Measurements from ENCODE around the gene ANGPTL8.

ANGPTL8 gene

DNA sequence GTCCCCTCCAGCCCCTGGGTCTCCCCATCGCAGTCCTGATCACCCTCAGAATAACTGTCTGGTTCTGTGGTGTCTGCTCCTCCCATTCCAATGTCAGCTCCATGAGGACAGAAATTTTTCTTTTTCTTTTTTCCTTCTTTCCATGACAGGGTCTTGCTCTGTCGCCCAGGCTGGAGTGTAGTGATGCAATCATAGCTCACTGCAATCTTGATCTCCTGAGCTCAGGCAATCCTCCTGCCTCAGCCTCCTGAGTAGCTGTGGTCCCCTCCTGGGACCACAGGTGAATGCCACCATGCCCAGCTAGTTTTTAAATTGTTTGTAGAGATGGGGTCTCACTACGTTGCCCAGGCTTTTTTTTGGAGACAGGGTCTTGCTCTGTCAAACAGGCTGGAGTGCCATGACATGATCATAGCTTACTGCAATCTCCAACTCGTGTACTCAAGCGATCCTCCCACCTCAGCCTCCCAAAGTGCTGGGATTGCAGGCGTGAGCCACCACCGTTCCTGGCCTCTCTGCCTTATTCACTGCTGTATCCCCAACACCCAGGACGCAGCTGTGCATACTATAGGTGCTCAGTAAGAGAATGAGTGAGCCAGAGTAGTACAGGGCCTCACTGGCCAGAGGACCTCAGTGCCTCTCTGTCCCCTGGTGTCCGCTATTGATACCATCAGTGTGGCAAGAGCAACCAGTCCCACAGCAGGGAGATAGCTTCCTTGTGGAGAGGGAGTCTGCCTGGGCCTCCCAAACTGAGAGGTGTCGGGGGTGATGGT, 28.1 kb downstream of the ANGPTL8 start:
- H3K27ac Mint-ChIP-seq: no peak overlapping the region
- no peaks in the 10 kb centered on the region for H3K9me3 Mint-ChIP-seq
- peaks cover 43 to 59% of the 10 kb centered on the region in 2 donors for H3K27me3 Mint-ChIP-seq
- H3K4me1 Mint-ChIP-seq: peaks cover 0 to 2% of the 10 kb centered on the region in 2 donors
- no peak overlapping the region for H3K4me3 Mint-ChIP-seq
- H3K36me3 Mint-ChIP-seq: no peaks in the 10 kb centered on the region
- ATAC-seq (replicated peaks) (no peak), DNase-seq (no peak)

DNA sequence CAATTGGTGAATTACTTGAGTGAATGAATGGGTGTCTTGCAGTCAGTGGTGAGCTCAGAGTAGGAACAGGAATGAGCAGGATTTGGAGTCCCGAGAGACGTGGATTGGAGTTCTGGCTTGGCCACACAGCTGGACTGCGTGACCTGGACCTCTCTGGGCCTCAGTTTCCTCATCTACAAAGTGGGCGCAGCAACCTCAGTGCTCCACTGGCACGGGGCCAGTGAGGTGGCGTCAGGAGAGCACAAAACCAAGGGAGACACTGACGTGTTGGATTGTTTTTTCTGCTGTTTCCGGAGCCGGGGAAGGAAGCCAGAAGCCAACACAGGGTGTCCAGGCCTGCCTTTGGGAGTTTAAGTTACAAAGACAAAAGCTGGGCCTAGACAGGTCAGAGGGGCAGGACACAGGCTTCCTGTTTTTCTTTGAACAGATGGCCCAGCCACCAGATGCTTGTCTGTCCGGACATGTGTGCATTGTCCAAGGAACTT, 29.4 kb downstream of the ANGPTL8 start:
- ATAC-seq (replicated peaks) (no peak), DNase-seq (no peak)
- Mint-ChIP-seq H3K27me3 (peaks cover 40 to 50% of the 10 kb centered on the region in 2 donors), H3K27ac (no peak overlapping the region), H3K4me1 (peaks cover 0 to 3% of the 10 kb centered on the region in 2 donors), H3K36me3 (no peaks in the 10 kb centered on the region), H3K4me3 (no peak overlapping the region), H3K9me3 (no peaks in the 10 kb centered on the region)

DNA sequence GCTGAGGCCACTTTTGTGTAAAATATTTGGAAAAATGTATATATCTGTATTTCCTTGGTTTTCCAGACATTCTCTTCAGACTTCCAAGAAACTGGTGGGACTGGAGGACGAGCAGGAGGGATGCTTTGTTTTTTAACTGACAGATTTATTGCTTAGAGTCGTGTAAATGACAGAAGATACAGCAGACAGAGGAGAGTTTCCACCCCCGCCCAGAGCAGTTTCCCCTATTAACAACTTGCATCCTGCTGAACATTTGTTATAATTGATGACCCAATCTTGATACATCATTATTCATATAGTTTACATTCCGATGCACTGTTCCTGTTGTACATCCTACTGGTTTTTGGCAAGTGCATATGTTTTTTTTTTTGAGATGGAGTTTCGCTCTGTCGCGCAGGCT, 30.0 kb downstream of the ANGPTL8 start:
- DNase-seq (no peak), ATAC-seq (replicated peaks) (no peak)
- Mint-ChIP-seq H3K27ac (no peak overlapping the region), H3K4me3 (no peak overlapping the region), H3K9me3 (no peaks in the 10 kb centered on the region), H3K36me3 (no peaks in the 10 kb centered on the region), H3K27me3 (peaks cover 37 to 45% of the 10 kb centered on the region in 2 donors), H3K4me1 (peaks cover 0 to 3% of the 10 kb centered on the region in 2 donors)

- H3K4me3 Mint-ChIP-seq: no peak overlapping the region
- ATAC-seq (replicated peaks) (no peak), DNase-seq (no peak)
- peaks cover 0 to 2% of the 10 kb centered on the region in 2 donors for H3K36me3 Mint-ChIP-seq
- H3K27ac Mint-ChIP-seq: no peak overlapping the region
- H3K27me3 Mint-ChIP-seq: peaks cover 35 to 36% of the 10 kb centered on the region in 2 donors
- H3K9me3 Mint-ChIP-seq: peaks cover 0 to 6% of the 10 kb centered on the region in 2 donors
- peaks cover 0 to 3% of the 10 kb centered on the region in 2 donors for H3K4me1 Mint-ChIP-seq
These were observed 33.9 kb downstream of the ANGPTL8 start for GRCh38 chr19:11273296-11273695.

GRCh38 chr19:11273989-11274388, 34.6 kb downstream of the ANGPTL8 start:
- Mint-ChIP-seq H3K4me1 (peaks cover 0 to 3% of the 10 kb centered on the region in 2 donors), H3K36me3 (peaks cover 0 to 2% of the 10 kb centered on the region in 2 donors), H3K4me3 (no peak overlapping the region), H3K9me3 (peaks cover 0 to 6% of the 10 kb centered on the region in 2 donors), H3K27me3 (peaks cover 30 to 32% of the 10 kb centered on the region in 2 donors), H3K27ac (no peak overlapping the region)
- ATAC-seq (replicated peaks): no peak
- no peak for DNase-seq

- H3K27me3 Mint-ChIP-seq: peaks cover 30 to 33% of the 10 kb centered on the region in 2 donors
- peaks cover 4 to 5% of the 10 kb centered on the region in 2 donors for H3K4me1 Mint-ChIP-seq
These were observed 35.2 kb downstream of the ANGPTL8 start for GRCh38 chr19:11274533-11275086.

GRCh38 chr19:11278670-11279069, 39.3 kb downstream of the ANGPTL8 start:
- Mint-ChIP-seq H3K4me1 (peaks cover 5 to 8% of the 10 kb centered on the region in 2 donors), H3K9me3 (peaks cover 0 to 8% of the 10 kb centered on the region in 2 donors), H3K27me3 (peaks cover 34 to 47% of the 10 kb centered on the region in 2 donors), H3K27ac (no peak overlapping the region), H3K4me3 (no peak overlapping the region), H3K36me3 (peaks cover 3 to 4% of the 10 kb centered on the region in 2 donors)
- ATAC-seq (replicated peaks) (no peak), DNase-seq (no peak)

More at GRCh38 chr19:11274533-11275086, 35.2 kb downstream of the ANGPTL8 start:
- no peak overlapping the region for H3K27ac Mint-ChIP-seq
- peaks cover 0 to 6% of the 10 kb centered on the region in 2 donors for H3K9me3 Mint-ChIP-seq
- ATAC-seq (replicated peaks) (no peak), DNase-seq (no peak)
- H3K4me3 Mint-ChIP-seq: no peak overlapping the region
- peaks cover under 1 to 3% of the 10 kb centered on the region in 2 donors for H3K36me3 Mint-ChIP-seq

DNA sequence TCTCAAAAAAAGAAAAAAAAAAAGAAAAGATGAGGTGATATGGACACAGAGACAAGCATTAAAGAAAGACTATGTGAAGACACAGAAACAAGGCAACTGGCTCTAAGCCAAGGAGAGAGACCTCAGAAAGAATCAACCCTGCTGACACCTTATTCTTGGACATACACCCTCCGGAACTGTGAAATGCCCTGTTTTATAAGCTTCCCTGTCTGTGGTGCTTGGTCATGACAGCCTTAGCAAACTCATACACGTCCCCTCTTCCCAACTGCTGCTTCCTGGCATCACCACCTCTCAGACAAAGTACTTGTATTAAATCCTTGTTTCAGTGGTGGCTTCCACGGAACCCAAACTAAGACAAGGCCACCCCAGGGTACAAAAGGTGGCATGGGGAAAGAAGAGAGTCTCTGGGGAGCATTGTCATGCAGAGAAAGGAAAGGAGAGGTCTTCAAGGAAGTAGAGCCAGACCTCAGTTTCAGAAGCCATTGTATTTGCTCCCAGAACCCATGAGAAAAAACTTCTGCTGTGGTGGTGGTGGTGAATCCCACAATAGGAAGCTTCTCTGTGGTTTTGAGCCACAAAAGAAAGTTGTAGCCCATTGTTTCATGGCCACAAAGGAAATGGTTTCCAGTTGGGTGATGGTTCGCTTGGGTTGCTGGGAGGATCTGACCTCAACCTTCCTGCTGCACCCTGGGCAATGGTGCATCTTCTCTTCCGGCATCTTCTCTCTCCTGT, 40.3 kb downstream of the ANGPTL8 start:
- Mint-ChIP-seq H3K27me3 (peaks cover 29 to 50% of the 10 kb centered on the region in 2 donors), H3K4me3 (peak overlapping the region; percentile 30 to 39), H3K4me1 (peaks cover 5 to 8% of the 10 kb centered on the region in 2 donors), H3K36me3 (peaks cover 3 to 4% of the 10 kb centered on the region in 2 donors), H3K27ac (no peak overlapping the region), H3K9me3 (peaks cover 0 to 8% of the 10 kb centered on the region in 2 donors)
- ATAC-seq (replicated peaks) (peak; percentile 58 to 76), DNase-seq (no peak)

GRCh38 chr19:11281356-11282049, 42.1 kb downstream of the ANGPTL8 start:
- H3K27ac Mint-ChIP-seq: no peak overlapping the region
- H3K4me3 Mint-ChIP-seq: no peak overlapping the region
- H3K9me3 Mint-ChIP-seq: peaks cover 0 to 8% of the 10 kb centered on the region in 2 donors
- peaks cover 24 to 49% of the 10 kb centered on the region in 2 donors for H3K27me3 Mint-ChIP-seq
- H3K4me1 Mint-ChIP-seq: peaks cover 5 to 8% of the 10 kb centered on the region in 2 donors
- ATAC-seq (replicated peaks) (no peak), DNase-seq (no peak)
- peaks cover 3 to 4% of the 10 kb centered on the region in 2 donors for H3K36me3 Mint-ChIP-seq

DNA sequence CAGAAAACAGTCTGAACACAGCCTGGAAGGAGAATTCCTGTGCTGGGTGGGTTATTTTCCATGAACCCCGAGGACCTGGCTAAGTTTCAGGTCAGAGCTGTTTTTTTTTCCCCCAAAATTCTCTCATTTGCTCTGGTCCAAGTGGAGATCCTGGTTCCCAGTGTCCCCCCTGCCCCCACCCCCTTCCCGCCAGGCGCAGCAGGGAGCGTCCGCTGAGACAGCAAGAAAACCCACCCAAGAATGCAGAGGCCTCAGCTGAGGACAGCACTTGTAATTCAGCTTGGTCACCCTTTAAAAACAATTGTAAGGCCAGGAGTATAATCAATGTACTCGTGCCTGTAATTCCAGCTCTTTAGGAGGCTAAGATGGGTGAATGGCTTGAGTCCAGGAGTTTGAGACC, 45.1 kb downstream of the ANGPTL8 start:
- peaks cover 0 to 2% of the 10 kb centered on the region in 2 donors for H3K9me3 Mint-ChIP-seq
- H3K36me3 Mint-ChIP-seq: peaks cover 2 to 3% of the 10 kb centered on the region in 2 donors
- no peak for DNase-seq
- H3K4me3 Mint-ChIP-seq: no peak overlapping the region
- no peak for ATAC-seq (replicated peaks)
- H3K27me3 Mint-ChIP-seq: peaks cover 21 to 46% of the 10 kb centered on the region in 2 donors
- H3K4me1 Mint-ChIP-seq: peaks cover 3 to 4% of the 10 kb centered on the region in 2 donors
- H3K27ac Mint-ChIP-seq: no peak overlapping the region

DNA sequence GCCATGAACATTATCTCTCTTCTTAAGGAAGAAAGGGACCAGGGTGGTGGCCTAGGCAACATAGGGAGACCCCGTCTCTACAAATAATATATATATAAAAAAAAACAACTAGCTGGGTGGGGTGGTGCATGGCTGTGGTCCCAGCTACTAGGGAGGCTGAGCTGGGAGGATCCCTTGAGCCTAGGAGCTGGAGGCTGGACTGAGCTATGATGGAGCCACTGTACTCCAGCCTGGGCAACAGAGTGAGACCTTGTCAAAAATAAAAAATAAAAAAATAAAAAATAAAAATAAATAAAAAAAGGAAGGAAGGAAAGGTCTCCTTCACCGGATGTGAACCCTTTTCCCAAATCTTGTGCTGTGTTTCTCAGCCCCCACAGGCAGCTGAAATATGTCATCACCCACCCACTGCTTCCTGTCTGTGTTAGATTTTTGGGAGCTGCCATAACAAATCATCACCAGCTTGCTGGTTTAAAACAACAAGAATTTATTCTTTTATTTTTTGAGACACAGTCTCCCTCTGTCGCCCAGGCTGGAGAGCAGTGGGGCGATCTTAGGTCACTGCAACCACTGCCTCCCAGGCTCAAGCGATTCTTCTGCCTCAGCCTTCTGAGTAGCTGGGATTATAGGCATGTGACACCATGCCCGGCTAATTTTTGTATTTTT, 47.0 kb downstream of the ANGPTL8 start:
- no peaks in the 10 kb centered on the region for H3K4me1 Mint-ChIP-seq
- H3K27ac Mint-ChIP-seq: no peak overlapping the region
- H3K27me3 Mint-ChIP-seq: peaks cover 17 to 40% of the 10 kb centered on the region in 2 donors
- no peak overlapping the region for H3K4me3 Mint-ChIP-seq
- ATAC-seq (replicated peaks) (no peak), DNase-seq (no peak)
- H3K36me3 Mint-ChIP-seq: no peaks in the 10 kb centered on the region
- H3K9me3 Mint-ChIP-seq: no peaks in the 10 kb centered on the region

DNA sequence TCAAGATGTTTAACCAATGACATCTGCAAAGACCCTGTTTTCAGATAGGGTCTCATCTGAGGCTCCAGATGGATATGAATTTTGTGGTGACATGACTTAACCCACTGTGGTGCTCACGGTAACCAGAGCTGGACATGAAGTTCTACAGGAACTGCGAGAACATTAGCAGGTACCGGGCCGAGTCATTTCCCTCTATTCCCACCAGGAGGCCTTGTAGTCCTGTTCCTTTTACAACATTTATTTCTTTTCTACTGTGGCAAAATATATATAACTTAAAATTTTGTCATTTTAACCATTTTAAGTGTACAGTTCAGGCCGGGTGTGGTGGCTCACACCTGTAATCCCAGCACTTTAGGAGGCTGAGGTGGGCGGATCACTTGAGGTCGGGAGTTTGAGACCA, 48.9 kb downstream of the ANGPTL8 start:
- no peak for DNase-seq
- Mint-ChIP-seq H3K27ac (no peak overlapping the region), H3K27me3 (peaks cover 13 to 39% of the 10 kb centered on the region in 2 donors), H3K4me3 (no peak overlapping the region), H3K4me1 (no peaks in the 10 kb centered on the region), H3K36me3 (no peaks in the 10 kb centered on the region), H3K9me3 (no peaks in the 10 kb centered on the region)
- ATAC-seq (replicated peaks): no peak

DNA sequence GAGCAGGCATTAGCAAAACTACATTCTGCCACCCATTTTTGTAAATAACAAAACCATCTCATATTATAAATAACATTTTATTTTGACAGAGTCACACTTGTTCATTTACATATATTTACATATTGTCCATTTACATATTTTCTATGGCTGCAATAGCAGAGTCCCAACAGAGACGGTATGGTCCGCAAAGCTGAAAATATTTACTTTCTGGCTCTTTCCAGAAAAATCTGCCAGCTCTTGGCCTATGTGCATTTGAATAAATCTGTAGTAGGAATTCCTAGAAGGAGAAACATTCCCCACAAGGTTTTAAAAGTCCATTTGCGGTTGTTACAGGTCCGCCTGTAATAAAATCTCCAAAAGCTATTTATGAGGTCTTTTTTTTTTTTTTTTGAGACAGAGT, 50.8 kb downstream of the ANGPTL8 start:
- no peak for DNase-seq
- H3K9me3 Mint-ChIP-seq: no peaks in the 10 kb centered on the region
- no peak overlapping the region for H3K27ac Mint-ChIP-seq
- peaks cover 1 to 5% of the 10 kb centered on the region in 2 donors for H3K4me1 Mint-ChIP-seq
- H3K36me3 Mint-ChIP-seq: no peaks in the 10 kb centered on the region
- H3K27me3 Mint-ChIP-seq: peaks cover 12 to 37% of the 10 kb centered on the region in 2 donors
- no peak for ATAC-seq (replicated peaks)
- no peak overlapping the region for H3K4me3 Mint-ChIP-seq
